H1 (cell line): ENCODE data around the gene TOMM7. TPM values are rescaled to one million over a fixed set of nuclear protein-coding genes. Genes with fewer than 3 reads are reported as not detected.

ENCODE experiments used
- BCL11A ChIP-seq, 2 experiments: IDR thresholded peaks; one replicate each; pipeline ENCODE4 v1.6.1; 2011; ENCODE audit warnings: low read depth in 2 of 2, low read length in 2 of 2, mild to moderate bottlenecking in 2 of 2
- BRCA1 ChIP-seq: IDR thresholded peaks from 2 replicates; pipeline ENCODE4 v1.6.1; 2012; ENCODE audit warnings: low read depth, low read length, improper control_type of control experiment
- CHD2 ChIP-seq: IDR thresholded peaks from 2 replicates; pipeline ENCODE4 v1.6.1; 2012; ENCODE audit warnings: low read length, improper control_type of control experiment
- POU5F1 ChIP-seq: IDR thresholded peaks from 2 replicates; pipeline ENCODE4 v1.6.1; 2011; ENCODE audit warnings: low read depth, mild to moderate bottlenecking, low read length, moderate library complexity
- RBBP5 ChIP-seq: IDR thresholded peaks from 2 replicates; pipeline ENCODE4 v1.7.1; 2012; ENCODE audit warnings: low read depth, mild to moderate bottlenecking, inconsistent platforms, low read length, moderate library complexity, borderline replicate concordance
- TAF1 ChIP-seq: IDR thresholded peaks from 2 replicates; pipeline ENCODE4 v1.6.1; 2011; ENCODE audit warnings: mild to moderate bottlenecking, low read depth, low read length
- TEAD4 ChIP-seq: IDR thresholded peaks from 2 replicates; pipeline ENCODE4 v1.6.1; 2012; ENCODE audit warnings: low read depth, low read length, inconsistent platforms, mixed read lengths
- polyA plus RNA-seq, 7 experiments: library from polyadenylated mRNA; depleted of rRNA in 3 of 7; stranded (reverse) in 5 of 7; unstranded in 2 of 7; fragments of >200 nt in 5 of 7; fragments of 200-250 nt in 2 of 7; gene quantifications; 1 replicate in 5 of 7; 2 replicates in 1 of 7; 4 replicates in 1 of 7; pipeline versions ENCODE4 v1.2.1 to v1.2.3, GENCODE V29; 2011 to 2013; ENCODE audit warnings: missing spikeins in 2 of 7, mixed read lengths in 2 of 7
- total RNA-seq: library from RNA; stranded (reverse); fragmentation: NEBNext Ultra II Directional; extraction: Animal tissue kit (Norgen Biotek cat#: 25700); gene quantifications from 2 replicates; pipeline ENCODE4 v1.2.1, GENCODE V29; 2021
- TF ChIP-seq, protein P1 (sequence below): fragments of 300-600 bp; sonication (generic); IDR thresholded peaks from 2 replicates; pipeline ENCODE4 v1.7.1; 2012; ENCODE audit warnings: low read length, moderate library complexity, mild to moderate bottlenecking, inconsistent platforms; ENCODE audit not compliant: insufficient replicate concordance
- TF ChIP-seq, protein P2 (sequence below): IDR thresholded peaks from 2 replicates; pipeline ENCODE4 v1.6.1; 2012; ENCODE audit warnings: low read length, inconsistent platforms
- TF ChIP-seq, protein P3 (sequence below): IDR thresholded peaks from 2 replicates; pipeline ENCODE4 v1.6.1; 2012; ENCODE audit warnings: inconsistent platforms

TOMM7 gene
- total and polyA plus RNA-seq, 2 of the 8 experiments (the other 6 are each of a cell fraction or from before 2014, with no cell fraction given): 389 to 508 TPM

DNA sequence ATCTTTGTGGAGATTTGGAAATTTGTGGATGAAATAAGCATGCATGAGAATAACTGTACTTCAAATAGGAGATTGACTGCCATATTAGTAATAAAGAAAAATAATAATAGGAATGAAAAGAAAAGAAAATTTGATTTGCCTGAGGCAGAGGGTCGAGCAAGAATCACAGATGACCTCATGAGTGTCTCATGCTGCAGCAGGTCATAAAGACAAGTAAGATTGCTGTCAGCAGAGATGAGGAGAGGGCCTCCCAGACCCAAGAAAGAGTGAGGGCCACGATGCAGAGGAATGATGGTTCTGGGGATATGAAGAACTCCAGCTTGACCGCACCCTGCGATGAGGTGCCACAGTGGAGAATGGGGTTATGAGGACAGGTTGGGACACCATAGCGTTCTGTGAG is 39.2 kb downstream of the TOMM7 start (continued):
- TF ChIP-seq, protein P1, sequence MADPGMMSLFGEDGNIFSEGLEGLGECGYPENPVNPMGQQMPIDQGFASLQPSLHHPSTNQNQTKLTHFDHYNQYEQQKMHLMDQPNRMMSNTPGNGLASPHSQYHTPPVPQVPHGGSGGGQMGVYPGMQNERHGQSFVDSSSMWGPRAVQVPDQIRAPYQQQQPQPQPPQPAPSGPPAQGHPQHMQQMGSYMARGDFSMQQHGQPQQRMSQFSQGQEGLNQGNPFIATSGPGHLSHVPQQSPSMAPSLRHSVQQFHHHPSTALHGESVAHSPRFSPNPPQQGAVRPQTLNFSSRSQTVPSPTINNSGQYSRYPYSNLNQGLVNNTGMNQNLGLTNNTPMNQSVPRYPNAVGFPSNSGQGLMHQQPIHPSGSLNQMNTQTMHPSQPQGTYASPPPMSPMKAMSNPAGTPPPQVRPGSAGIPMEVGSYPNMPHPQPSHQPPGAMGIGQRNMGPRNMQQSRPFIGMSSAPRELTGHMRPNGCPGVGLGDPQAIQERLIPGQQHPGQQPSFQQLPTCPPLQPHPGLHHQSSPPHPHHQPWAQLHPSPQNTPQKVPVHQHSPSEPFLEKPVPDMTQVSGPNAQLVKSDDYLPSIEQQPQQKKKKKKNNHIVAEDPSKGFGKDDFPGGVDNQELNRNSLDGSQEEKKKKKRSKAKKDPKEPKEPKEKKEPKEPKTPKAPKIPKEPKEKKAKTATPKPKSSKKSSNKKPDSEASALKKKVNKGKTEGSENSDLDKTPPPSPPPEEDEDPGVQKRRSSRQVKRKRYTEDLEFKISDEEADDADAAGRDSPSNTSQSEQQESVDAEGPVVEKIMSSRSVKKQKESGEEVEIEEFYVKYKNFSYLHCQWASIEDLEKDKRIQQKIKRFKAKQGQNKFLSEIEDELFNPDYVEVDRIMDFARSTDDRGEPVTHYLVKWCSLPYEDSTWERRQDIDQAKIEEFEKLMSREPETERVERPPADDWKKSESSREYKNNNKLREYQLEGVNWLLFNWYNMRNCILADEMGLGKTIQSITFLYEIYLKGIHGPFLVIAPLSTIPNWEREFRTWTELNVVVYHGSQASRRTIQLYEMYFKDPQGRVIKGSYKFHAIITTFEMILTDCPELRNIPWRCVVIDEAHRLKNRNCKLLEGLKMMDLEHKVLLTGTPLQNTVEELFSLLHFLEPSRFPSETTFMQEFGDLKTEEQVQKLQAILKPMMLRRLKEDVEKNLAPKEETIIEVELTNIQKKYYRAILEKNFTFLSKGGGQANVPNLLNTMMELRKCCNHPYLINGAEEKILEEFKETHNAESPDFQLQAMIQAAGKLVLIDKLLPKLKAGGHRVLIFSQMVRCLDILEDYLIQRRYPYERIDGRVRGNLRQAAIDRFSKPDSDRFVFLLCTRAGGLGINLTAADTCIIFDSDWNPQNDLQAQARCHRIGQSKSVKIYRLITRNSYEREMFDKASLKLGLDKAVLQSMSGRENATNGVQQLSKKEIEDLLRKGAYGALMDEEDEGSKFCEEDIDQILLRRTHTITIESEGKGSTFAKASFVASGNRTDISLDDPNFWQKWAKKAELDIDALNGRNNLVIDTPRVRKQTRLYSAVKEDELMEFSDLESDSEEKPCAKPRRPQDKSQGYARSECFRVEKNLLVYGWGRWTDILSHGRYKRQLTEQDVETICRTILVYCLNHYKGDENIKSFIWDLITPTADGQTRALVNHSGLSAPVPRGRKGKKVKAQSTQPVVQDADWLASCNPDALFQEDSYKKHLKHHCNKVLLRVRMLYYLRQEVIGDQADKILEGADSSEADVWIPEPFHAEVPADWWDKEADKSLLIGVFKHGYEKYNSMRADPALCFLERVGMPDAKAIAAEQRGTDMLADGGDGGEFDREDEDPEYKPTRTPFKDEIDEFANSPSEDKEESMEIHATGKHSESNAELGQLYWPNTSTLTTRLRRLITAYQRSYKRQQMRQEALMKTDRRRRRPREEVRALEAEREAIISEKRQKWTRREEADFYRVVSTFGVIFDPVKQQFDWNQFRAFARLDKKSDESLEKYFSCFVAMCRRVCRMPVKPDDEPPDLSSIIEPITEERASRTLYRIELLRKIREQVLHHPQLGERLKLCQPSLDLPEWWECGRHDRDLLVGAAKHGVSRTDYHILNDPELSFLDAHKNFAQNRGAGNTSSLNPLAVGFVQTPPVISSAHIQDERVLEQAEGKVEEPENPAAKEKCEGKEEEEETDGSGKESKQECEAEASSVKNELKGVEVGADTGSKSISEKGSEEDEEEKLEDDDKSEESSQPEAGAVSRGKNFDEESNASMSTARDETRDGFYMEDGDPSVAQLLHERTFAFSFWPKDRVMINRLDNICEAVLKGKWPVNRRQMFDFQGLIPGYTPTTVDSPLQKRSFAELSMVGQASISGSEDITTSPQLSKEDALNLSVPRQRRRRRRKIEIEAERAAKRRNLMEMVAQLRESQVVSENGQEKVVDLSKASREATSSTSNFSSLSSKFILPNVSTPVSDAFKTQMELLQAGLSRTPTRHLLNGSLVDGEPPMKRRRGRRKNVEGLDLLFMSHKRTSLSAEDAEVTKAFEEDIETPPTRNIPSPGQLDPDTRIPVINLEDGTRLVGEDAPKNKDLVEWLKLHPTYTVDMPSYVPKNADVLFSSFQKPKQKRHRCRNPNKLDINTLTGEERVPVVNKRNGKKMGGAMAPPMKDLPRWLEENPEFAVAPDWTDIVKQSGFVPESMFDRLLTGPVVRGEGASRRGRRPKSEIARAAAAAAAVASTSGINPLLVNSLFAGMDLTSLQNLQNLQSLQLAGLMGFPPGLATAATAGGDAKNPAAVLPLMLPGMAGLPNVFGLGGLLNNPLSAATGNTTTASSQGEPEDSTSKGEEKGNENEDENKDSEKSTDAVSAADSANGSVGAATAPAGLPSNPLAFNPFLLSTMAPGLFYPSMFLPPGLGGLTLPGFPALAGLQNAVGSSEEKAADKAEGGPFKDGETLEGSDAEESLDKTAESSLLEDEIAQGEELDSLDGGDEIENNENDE: no peak
- TF ChIP-seq TAF1: no peak
- TF ChIP-seq, protein P2, sequence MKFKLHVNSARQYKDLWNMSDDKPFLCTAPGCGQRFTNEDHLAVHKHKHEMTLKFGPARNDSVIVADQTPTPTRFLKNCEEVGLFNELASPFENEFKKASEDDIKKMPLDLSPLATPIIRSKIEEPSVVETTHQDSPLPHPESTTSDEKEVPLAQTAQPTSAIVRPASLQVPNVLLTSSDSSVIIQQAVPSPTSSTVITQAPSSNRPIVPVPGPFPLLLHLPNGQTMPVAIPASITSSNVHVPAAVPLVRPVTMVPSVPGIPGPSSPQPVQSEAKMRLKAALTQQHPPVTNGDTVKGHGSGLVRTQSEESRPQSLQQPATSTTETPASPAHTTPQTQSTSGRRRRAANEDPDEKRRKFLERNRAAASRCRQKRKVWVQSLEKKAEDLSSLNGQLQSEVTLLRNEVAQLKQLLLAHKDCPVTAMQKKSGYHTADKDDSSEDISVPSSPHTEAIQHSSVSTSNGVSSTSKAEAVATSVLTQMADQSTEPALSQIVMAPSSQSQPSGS: no peak
- TF ChIP-seq POU5F1: no peak
- no peak for TF ChIP-seq CHD2
- TF ChIP-seq RBBP5: no peak
- no peak for TF ChIP-seq BRCA1
- no peak for TF ChIP-seq TEAD4
- TF ChIP-seq, protein P3, sequence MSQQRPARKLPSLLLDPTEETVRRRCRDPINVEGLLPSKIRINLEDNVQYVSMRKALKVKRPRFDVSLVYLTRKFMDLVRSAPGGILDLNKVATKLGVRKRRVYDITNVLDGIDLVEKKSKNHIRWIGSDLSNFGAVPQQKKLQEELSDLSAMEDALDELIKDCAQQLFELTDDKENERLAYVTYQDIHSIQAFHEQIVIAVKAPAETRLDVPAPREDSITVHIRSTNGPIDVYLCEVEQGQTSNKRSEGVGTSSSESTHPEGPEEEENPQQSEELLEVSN: no peak
- no peak for TF ChIP-seq BCL11A (IDR thresholded peaks at IDR 0.05; ENCODE audit: low read depth in 2 of 2, low read length in 2 of 2)
